ENCODE measurements around the gene ST8SIA1.

Gene ST8SIA1

DNA sequence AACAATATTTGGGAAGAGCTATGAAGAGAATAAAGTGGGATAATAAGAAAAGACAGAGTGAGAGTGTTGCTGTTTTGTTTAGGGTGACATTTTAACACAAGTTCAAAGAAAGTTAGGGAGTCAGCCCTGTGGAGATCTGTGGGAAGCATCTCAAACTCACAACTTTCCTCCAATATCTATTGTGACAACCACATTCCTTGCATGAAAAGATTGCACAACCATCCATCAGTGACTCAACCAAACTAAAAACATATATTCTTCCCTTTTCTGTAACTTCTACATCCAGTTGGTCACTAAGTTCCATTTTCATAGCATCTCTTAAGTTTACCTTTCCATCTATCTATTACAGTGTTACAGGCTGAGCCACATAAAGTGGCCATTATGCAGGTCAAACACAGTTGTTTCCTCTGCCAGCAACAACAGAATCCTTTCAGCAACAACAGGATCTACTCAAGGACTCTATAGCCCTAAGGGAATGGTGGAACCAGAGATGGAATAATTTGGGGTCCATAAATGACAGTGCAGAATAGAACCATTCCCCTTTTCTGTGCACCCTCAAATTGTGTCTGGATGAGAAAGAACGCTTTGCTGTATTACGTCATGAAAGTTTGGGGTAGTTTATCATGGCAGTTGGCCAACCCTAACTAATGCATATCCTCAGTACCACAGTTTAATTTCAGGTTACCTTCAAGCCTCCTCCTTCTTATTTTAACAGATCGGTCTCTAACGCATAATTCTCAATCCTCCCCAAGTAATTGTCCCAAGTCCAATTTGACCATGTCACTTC lies 118.8 kb downstream of the ST8SIA1 start (continued):
- TF ChIP-seq ZNF146 (tag by site-specific recombination; IDR thresholded peaks at IDR 0.05) (no peak), ZNF658 (tag by site-specific recombination; IDR thresholded peaks at IDR 0.05) (no peak)

DNA sequence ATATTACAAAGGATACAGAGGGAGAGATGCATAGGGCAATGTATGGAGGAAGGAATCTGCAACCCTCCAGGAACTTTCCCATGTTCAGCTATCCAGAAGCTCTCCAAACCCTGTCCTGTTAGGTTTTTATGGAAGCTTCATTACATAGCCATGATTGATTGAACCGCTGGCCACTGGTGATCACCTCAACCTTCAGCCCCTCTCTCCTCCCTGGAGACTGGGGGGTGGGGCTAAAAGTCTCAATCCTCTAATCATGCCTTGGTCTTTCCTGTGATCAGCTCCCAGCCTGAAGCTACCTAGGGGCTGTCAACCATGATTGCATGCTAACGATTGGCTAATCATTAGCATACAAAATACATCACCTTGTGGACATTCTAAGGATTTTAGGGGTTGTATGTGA lies 123.4 kb downstream of the ST8SIA1 start:
- Histone ChIP-seq H3K36me3 (ENCODE audit: control insufficient read depth in 2 of 2, insufficient read depth in 1 of 2, low read length in 2 of 2) (no peaks in the 10 kb centered on the region), H3K4me3 (ENCODE audit: low read depth, low read length) (no peak overlapping the region), H3K4me1 (ENCODE audit: control insufficient read depth, insufficient read depth, low read length) (no peaks in the 10 kb centered on the region), H3K9me3 (ENCODE audit: control insufficient read depth, insufficient read depth, low read depth, low read length) (no peaks in the 10 kb centered on the region), H3K27ac (ENCODE audit: extremely low read depth, low read depth, low read length) (no peak overlapping the region)
- TF ChIP-seq ZNF701 (tag by site-specific recombination; IDR thresholded peaks at IDR 0.05) (no peak), ZNF426 (tag by site-specific recombination; IDR thresholded peaks at IDR 0.05) (no peak), ZNF416 (tag by site-specific recombination; IDR thresholded peaks at IDR 0.05) (no peak), YY2 (tag by site-specific recombination; IDR thresholded peaks at IDR 0.05) (no peak), BCL11B (tag by site-specific recombination; IDR thresholded peaks at IDR 0.05; ENCODE audit: low read depth) (no peak), GLI4 (tag by site-specific recombination; IDR thresholded peaks at IDR 0.05) (no peak), ZNF112 (tag by site-specific recombination; IDR thresholded peaks at IDR 0.05) (no peak)
- TF ChIP-seq, protein P1, sequence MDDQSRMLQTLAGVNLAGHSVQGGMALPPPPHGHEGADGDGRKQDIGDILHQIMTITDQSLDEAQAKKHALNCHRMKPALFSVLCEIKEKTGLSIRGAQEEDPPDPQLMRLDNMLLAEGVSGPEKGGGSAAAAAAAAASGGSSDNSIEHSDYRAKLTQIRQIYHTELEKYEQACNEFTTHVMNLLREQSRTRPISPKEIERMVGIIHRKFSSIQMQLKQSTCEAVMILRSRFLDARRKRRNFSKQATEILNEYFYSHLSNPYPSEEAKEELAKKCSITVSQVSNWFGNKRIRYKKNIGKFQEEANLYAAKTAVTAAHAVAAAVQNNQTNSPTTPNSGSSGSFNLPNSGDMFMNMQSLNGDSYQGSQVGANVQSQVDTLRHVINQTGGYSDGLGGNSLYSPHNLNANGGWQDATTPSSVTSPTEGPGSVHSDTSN (CRISPR knock-in tag; IDR thresholded peaks at IDR 0.05): no peak
- TF ChIP-seq, protein P2, sequence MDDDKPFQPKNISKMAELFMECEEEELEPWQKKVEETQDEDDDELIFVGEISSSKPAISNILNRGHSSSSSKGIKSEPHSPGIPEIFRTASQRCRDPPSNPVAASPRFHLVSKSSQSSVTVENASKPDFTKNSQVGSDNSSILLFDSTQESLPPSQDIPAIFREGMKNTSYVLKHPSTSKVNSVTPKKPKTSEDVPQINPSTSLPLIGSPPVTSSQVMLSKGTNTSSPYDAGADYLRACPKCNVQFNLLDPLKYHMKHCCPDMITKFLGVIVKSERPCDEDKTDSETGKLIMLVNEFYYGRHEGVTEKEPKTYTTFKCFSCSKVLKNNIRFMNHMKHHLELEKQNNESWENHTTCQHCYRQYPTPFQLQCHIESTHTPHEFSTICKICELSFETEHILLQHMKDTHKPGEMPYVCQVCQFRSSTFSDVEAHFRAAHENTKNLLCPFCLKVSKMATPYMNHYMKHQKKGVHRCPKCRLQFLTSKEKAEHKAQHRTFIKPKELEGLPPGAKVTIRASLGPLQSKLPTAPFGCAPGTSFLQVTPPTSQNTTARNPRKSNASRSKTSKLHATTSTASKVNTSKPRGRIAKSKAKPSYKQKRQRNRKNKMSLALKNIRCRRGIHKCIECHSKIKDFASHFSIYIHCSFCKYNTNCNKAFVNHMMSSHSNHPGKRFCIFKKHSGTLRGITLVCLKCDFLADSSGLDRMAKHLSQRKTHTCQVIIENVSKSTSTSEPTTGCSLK (tag by site-specific recombination; IDR thresholded peaks at IDR 0.05): no peak
- TF ChIP-seq, protein P3, sequence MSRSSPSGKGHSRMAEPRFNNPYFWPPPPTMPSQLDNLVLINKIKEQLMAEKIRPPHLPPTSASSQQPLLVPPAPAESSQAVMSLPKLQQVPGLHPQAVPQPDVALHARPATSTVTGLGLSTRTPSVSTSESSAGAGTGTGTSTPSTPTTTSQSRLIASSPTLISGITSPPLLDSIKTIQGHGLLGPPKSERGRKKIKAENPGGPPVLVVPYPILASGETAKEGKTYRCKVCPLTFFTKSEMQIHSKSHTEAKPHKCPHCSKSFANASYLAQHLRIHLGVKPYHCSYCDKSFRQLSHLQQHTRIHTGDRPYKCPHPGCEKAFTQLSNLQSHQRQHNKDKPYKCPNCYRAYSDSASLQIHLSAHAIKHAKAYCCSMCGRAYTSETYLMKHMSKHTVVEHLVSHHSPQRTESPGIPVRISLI (tag by site-specific recombination; IDR thresholded peaks at IDR 0.05): no peak
- TF ChIP-seq, protein P4, sequence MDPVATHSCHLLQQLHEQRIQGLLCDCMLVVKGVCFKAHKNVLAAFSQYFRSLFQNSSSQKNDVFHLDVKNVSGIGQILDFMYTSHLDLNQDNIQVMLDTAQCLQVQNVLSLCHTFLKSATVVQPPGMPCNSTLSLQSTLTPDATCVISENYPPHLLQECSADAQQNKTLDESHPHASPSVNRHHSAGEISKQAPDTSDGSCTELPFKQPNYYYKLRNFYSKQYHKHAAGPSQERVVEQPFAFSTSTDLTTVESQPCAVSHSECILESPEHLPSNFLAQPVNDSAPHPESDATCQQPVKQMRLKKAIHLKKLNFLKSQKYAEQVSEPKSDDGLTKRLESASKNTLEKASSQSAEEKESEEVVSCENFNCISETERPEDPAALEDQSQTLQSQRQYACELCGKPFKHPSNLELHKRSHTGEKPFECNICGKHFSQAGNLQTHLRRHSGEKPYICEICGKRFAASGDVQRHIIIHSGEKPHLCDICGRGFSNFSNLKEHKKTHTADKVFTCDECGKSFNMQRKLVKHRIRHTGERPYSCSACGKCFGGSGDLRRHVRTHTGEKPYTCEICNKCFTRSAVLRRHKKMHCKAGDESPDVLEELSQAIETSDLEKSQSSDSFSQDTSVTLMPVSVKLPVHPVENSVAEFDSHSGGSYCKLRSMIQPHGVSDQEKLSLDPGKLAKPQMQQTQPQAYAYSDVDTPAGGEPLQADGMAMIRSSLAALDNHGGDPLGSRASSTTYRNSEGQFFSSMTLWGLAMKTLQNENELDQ (tag by site-specific recombination; IDR thresholded peaks at IDR 0.05; ENCODE audit: low read depth): no peak
- POLR2A ChIA-PET: no interaction called here
- CTCF ChIA-PET: no interaction called here

DNA sequence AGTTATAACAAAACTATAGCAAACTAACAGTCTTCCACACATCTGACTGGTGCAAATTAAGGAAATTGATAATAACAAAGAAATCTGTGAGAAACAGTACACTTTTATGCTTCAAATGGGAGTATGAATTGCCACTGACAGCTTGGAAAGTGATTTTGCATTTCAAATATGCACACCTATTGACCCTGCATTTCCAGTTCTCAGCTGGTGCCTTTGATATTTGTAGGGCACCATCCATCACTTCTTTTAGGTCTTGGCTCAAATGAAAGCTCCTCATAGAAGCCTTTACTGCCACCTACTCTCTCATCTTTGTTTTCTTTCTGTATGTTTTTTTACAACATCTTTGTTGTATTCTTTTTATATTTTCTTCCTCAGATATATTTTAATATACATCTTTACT lies 125.1 kb downstream of the ST8SIA1 start:
- Histone ChIP-seq H3K27ac (ENCODE audit: extremely low read depth, low read depth, low read length) (no peak overlapping the region), H3K9me3 (ENCODE audit: control insufficient read depth, insufficient read depth, low read depth, low read length) (no peaks in the 10 kb centered on the region), H3K4me3 (ENCODE audit: low read depth, low read length) (no peak overlapping the region), H3K36me3 (ENCODE audit: control insufficient read depth in 2 of 2, insufficient read depth in 1 of 2, low read length in 2 of 2) (no peaks in the 10 kb centered on the region), H3K4me1 (ENCODE audit: control insufficient read depth, insufficient read depth, low read length) (no peaks in the 10 kb centered on the region)
- TF ChIP-seq BCL11A (tag by site-specific recombination; IDR thresholded peaks at IDR 0.05; ENCODE audit: low read depth): no peak
- ChIA-PET POLR2A (no interaction called here), CTCF (no interaction called here)
